ENCODE results near the gene RORB. TPM values are rescaled to one million over a fixed set of nuclear protein-coding genes. Genes with fewer than 3 reads are reported as not detected.

The RORB gene
- total RNA-seq, 1 donor from 2014 or later = under 0.01 TPM

- DNase-seq (ENCODE audit: low read depth) = no peak
- Histone ChIP-seq H3K36me3 (ENCODE audit: control insufficient read depth, insufficient read depth, low read length) (no peaks in the 10 kb centered on the region), H3K4me3 (ENCODE audit: low read depth, low read length) (no peak overlapping the region), H3K27me3 (ENCODE audit: control insufficient read depth, insufficient read depth, low read length) (no peaks in the 10 kb centered on the region)
- TF ChIP-seq, protein P1, sequence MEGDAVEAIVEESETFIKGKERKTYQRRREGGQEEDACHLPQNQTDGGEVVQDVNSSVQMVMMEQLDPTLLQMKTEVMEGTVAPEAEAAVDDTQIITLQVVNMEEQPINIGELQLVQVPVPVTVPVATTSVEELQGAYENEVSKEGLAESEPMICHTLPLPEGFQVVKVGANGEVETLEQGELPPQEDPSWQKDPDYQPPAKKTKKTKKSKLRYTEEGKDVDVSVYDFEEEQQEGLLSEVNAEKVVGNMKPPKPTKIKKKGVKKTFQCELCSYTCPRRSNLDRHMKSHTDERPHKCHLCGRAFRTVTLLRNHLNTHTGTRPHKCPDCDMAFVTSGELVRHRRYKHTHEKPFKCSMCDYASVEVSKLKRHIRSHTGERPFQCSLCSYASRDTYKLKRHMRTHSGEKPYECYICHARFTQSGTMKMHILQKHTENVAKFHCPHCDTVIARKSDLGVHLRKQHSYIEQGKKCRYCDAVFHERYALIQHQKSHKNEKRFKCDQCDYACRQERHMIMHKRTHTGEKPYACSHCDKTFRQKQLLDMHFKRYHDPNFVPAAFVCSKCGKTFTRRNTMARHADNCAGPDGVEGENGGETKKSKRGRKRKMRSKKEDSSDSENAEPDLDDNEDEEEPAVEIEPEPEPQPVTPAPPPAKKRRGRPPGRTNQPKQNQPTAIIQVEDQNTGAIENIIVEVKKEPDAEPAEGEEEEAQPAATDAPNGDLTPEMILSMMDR (IDR thresholded peaks at IDR 0.05; ENCODE audit: insufficient read depth, low read length, severe bottlenecking) = no peak
- FAIRE-seq = no peak
Observed at GRCh38 chr9:74721696-74722660, 224.8 kb downstream of the RORB start.

DNA sequence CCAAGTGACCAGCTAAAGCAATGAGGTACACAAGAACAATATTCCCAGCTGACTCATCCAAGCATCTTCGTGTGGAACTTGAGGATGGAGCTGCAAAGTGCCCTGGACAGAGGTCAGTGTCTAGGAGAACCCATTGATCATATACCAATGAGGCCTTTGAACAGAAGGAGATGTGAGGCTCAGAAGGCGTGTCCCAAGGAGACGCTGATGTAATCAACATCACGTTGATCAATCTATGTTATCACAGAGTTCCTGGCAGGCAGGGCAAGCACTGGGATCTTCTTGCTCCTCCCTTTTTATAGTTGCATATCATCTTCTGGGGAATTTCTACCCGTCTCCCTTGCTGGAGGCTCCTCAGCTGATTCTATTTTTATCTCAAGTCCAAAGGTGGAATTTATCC lies 227.2 kb downstream of the RORB start:
- TF ChIP-seq, protein P1 (IDR thresholded peaks at IDR 0.05; ENCODE audit: insufficient read depth, low read length, severe bottlenecking) = no peak
- Histone ChIP-seq H3K4me3 (ENCODE audit: low read depth, low read length) (no peak overlapping the region), H3K36me3 (ENCODE audit: control insufficient read depth, insufficient read depth, low read length) (no peaks in the 10 kb centered on the region), H3K27me3 (ENCODE audit: control insufficient read depth, insufficient read depth, low read length) (no peaks in the 10 kb centered on the region)
- FAIRE-seq (no peak), DNase-seq (ENCODE audit: low read depth) (no peak)

DNA sequence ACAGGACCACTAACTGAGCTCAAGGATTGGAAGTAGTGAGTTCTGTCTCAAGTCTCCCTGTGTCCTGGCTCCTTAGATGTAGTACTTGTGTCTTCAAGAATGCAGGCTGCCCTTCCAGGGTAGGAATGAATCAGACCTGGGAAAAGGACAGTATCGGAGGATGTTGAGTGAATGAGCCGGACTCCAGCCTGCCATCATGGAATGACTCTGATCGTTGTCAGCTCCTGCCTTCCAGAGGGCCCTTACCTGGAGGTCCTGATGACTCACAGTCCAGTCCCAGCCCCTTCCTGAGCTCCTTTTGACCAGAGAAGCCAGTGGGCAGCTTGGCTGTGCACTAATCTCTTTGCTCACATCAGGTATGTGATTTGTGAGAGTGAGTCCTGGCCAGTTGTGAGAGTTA lies 229.4 kb downstream of the RORB start:
- TF ChIP-seq, protein P1 (IDR thresholded peaks at IDR 0.05; ENCODE audit: insufficient read depth, low read length, severe bottlenecking) = no peak
- DNase-seq (ENCODE audit: low read depth) (no peak), FAIRE-seq (no peak)
- no peaks in the 10 kb centered on the region for H3K36me3 ChIP-seq (ENCODE audit: control insufficient read depth, insufficient read depth, low read length)
- no peaks in the 10 kb centered on the region for H3K27me3 ChIP-seq (ENCODE audit: control insufficient read depth, insufficient read depth, low read length)
- H3K4me3 ChIP-seq (ENCODE audit: low read depth, low read length) = no peak overlapping the region

DNA sequence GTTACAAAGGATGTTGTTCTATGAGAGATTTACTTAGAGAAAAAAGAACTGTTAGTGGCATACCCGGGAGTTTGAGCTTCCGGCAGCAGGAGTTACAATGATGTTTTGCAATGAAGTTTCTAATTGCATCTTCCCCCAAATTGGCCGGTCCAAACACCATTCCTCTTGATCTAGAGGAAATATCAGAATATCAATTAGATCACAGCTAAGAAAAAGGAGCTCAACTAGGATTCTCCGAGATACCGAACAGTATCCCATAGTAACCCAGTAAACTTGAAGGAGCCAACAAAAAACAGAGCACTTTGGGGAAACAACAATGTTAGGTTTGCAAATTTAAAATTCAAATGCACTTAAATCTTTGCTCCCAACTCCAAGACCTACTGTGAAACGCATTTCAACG lies 231.0 kb downstream of the RORB start:
- FAIRE-seq = no peak
- DNase-seq (ENCODE audit: low read depth) = no peak
- Histone ChIP-seq H3K27me3 (ENCODE audit: control insufficient read depth, insufficient read depth, low read length) (no peaks in the 10 kb centered on the region), H3K4me3 (ENCODE audit: low read depth, low read length) (no peak overlapping the region), H3K36me3 (ENCODE audit: control insufficient read depth, insufficient read depth, low read length) (no peaks in the 10 kb centered on the region)
- TF ChIP-seq, protein P1 (IDR thresholded peaks at IDR 0.05; ENCODE audit: insufficient read depth, low read length, severe bottlenecking) = no peak

GRCh38 chr9:74729136-74729695 lies 232.1 kb downstream of the RORB start:
- DNase-seq (ENCODE audit: low read depth) (no peak), FAIRE-seq (no peak)
- TF ChIP-seq, protein P1 (IDR thresholded peaks at IDR 0.05; ENCODE audit: insufficient read depth, low read length, severe bottlenecking) = no peak
- no peaks in the 10 kb centered on the region for H3K27me3 ChIP-seq (ENCODE audit: control insufficient read depth, insufficient read depth, low read length)
- H3K4me3 ChIP-seq (ENCODE audit: low read depth, low read length) = no peak overlapping the region
- H3K36me3 ChIP-seq (ENCODE audit: control insufficient read depth, insufficient read depth, low read length) = no peaks in the 10 kb centered on the region

Data from bronchial epithelial cell (primary cell).